Right ventricle myocardium inferior (tissue), 1 donor: ENCODE measurements around the gene POLR2M. TPM values are rescaled to one million over a fixed set of nuclear protein-coding genes. Genes with fewer than 3 reads are reported as not detected.

Experiments used
- ATAC-seq: fragments of 200-7000 bp; cut with Tn5 transposase; one replicate; pipeline ENCODE4 v1.9.1; 2020; ENCODE audit warnings: mild to moderate bottlenecking, moderate library complexity
- DNase-seq: peaks from one replicate; pipeline ENCODE4 v3.0.0; 2021; ENCODE audit errors: missing footprints
- intact Hi-C: fragments of 100-400 bp; cut with DNase I; formaldehyde crosslinking; loops from one replicate; pipeline ENCODE4 v1.11.0; 2022
- total RNA-seq: library from RNA; stranded (reverse); fragmentation: NEBNext Ultra II Directional; extraction: Animal tissue kit (Norgen Biotek cat#: 25700); gene quantifications from one replicate; pipeline ENCODE4 v1.2.1, GENCODE V29; 2021
- donor health status: DM: no; HTN: yes; CAD: no; lungs with severe emphysema.

The POLR2M gene
- total RNA-seq, 1 donor from 2014 or later: 42.6 TPM

DNA sequence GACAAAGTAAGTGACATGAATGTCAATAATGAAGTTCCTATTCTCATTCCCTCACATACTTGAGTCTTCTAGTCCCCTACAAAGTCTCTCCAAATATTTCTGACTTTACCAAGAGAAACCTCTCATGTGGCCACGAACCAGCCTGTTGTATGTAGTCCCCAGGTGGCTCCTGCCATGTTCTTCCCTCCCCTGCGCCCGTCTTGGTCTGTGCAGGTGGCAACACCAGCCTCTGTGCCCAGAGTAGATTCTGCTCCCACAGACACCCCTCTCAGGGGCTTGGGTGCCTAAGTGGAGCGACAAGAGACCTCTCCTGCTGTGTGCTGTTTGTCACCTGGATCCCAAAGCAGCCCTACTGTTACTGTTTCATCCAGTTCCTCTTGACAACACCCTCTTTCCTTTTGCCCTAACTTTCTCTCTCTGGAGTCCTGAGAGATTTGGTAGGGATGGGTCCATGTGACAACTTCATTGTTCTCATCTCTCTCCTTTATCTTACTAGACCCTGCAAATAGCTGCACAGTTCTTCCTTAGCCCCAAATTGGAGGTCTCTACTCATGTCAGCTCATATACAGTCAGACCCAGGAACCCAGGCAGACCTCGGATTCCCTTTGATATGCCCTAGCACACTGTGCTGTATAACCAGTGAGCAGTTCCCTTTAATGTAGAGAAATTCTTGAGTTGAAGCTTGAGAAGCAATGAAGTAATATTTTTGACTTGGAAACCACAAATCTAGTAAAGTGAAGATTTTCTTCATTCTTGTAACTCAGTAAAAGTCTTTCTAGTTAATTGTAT is 56.9 kb downstream of the POLR2M start:
- ATAC-seq: no peak

More for the DNA sequence above, 56.9 kb downstream of the POLR2M start:
- no peak for DNase-seq
- intact Hi-C loops: no loop called here

Other genes starting within 250 kb of the POLR2M start
- 869 TPM for gene MYZAP, start 114.8 kb upstream of the POLR2M start, total RNA-seq